ENCODE measurements around the gene FAM240B. TPM values are rescaled to one million over a fixed set of nuclear protein-coding genes. Genes with fewer than 3 reads are reported as not detected.

FAM240B gene
- total and polyA plus RNA-seq, 10 of the 15 experiments (the other 5 are each of a cell fraction or from before 2014, with no cell fraction given), result not detected

- Histone ChIP-seq H3K4me1 (ENCODE audit: control insufficient read depth, insufficient read depth, low read length) (no peaks in the 10 kb centered on the region), H3K27ac (ENCODE audit: control insufficient read depth, insufficient read depth) (no peak overlapping the region), H2AFZ (ENCODE audit: control insufficient read depth, low read depth, low read length) (no peak overlapping the region), H3K9ac (ENCODE audit: control insufficient read depth, insufficient read depth, low read length) (no peak overlapping the region), H3K27me3 (replicated peaks in 1 of 2; ENCODE audit: control insufficient read depth in 2 of 2, insufficient read depth in 2 of 2, low read length in 1 of 2) (no peaks in the 10 kb centered on the region), H3K79me2 (ENCODE audit: control insufficient read depth, insufficient read depth, low read length) (no peaks in the 10 kb centered on the region), H3K4me3 (no peak overlapping the region), H4K20me1 (ENCODE audit: control insufficient read depth, insufficient read depth) (no peaks in the 10 kb centered on the region), H3K4me2 (ENCODE audit: control insufficient read depth, insufficient read depth) (no peak overlapping the region), H3K9me3 (replicated peaks; ENCODE audit: control insufficient read depth, insufficient read depth, low read length) (no peaks in the 10 kb centered on the region), H3K36me3 (ENCODE audit: control insufficient read depth in 2 of 2, insufficient read depth in 2 of 2, low read length in 1 of 2) (no peaks in the 10 kb centered on the region)
- ATAC-seq, result no peak
- intact Hi-C loops (cut with micrococcal nuclease; ENCODE audit: unreplicated experiment), result no loop called here
- 47% methylated on average over 10 of the region's 10 CpGs for WGBS (ENCODE audit: insufficient coverage, insufficient replicate concordance, low lambda C conversion rate, missing lambda C conversion rate)
- TF ChIP-seq POU2F2 (IDR thresholded peaks at IDR 0.05; ENCODE audit: borderline replicate concordance, low read depth, low read length), result no peak
- TF ChIP-seq BMI1 (IDR thresholded peaks at IDR 0.05; ENCODE audit: borderline replicate concordance), result no peak
- TF ChIP-seq ETV6 (conservative IDR thresholded peaks at IDR 0.05 in 1 of 2, IDR thresholded peaks at IDR 0.05 in 1 of 2; ENCODE audit: borderline replicate concordance in 1 of 2, low read depth in 1 of 2), result no peak
- TF ChIP-seq KAT2A (conservative IDR thresholded peaks at IDR 0.05; ENCODE audit: control insufficient read depth, low read depth, low read length), result no peak
- TF ChIP-seq BRCA1 (IDR thresholded peaks at IDR 0.05; ENCODE audit: low read depth, low read length), result no peak
- TF ChIP-seq EED (IDR thresholded peaks at IDR 0.05; ENCODE audit: low read depth), result no peak
- no peak for TF ChIP-seq EP300 (IDR thresholded peaks at IDR 0.05; ENCODE audit: borderline replicate concordance in 1 of 2, control insufficient read depth in 1 of 2, low read depth in 2 of 2, low read length in 2 of 2)
- TF ChIP-seq HSF1 (IDR thresholded peaks at IDR 0.05; ENCODE audit: low read depth, low read length), result no peak
- TF ChIP-seq CHD1 (IDR thresholded peaks at IDR 0.05; ENCODE audit: low read depth, low read length), result no peak
- TF ChIP-seq POLR2A (IDR thresholded peaks at IDR 0.05; ENCODE audit: low read depth, low read length), result no peak
- TF ChIP-seq ATF7 (IDR thresholded peaks at IDR 0.05; ENCODE audit: low read depth), result no peak
- no peak for TF ChIP-seq ZNF687 (IDR thresholded peaks at IDR 0.05)
- TF ChIP-seq NBN (IDR thresholded peaks at IDR 0.05), result no peak
- TF ChIP-seq MLLT1 (IDR thresholded peaks at IDR 0.05), result no peak
- no peak for TF ChIP-seq ZSCAN29 (IDR thresholded peaks at IDR 0.05)
- TF ChIP-seq NFXL1 (IDR thresholded peaks at IDR 0.05; ENCODE audit: borderline replicate concordance), result no peak
- no peak for TF ChIP-seq MTA2 (IDR thresholded peaks at IDR 0.05; ENCODE audit: low read depth)
- BruUV-seq (replicated peaks), result no TSS peak
- DNase-seq (ENCODE audit: low read depth, low spot score), result no peak
- no peak for FAIRE-seq
- in situ Hi-C loops (cut with MboI), result no loop called here
- ChIA-PET RAD21 (ENCODE audit: unreplicated experiment) (no interaction called here), POLR2A (no interaction called here), SMC1A (ENCODE audit: uncharacterized antibody, unreplicated experiment) (interaction anchor here (1.3 kb wide), 1 partner anchor 19 kb away, joined by 3 read pairs; no protein-coding TSS in a partner anchor), CTCF (no interaction called here)
Measured at GRCh38 chr9:38724754-38725153, 4.8 kb upstream of the FAM240B start.
